OCI-LY3 (cell line): ENCODE data around the gene SKA2.

Experiments used
- CTCF ChIP-seq: fragments of 200-600, 300-600 bp; sonication (generic); IDR thresholded peaks from 2 replicates; pipeline ENCODE4 v1.5.1; 2014; ENCODE audit warnings: antibody characterized with exemption, low read length, low read depth
- EZH2phosphoT487 ChIP-seq: fragments of 200-600 bp; shearing (Covaris generic); IDR thresholded peaks from 2 replicates; pipeline ENCODE4 v1.6.1; 2018; ENCODE audit warnings: antibody characterized with exemption, mixed run types, low read depth

GRCh38 chr17:59161477-59161876 is 6.5 kb upstream of the SKA2 start:
- TF ChIP-seq CTCF (no peak), EZH2phosphoT487 (no peak)
